Measurements from ENCODE around the gene IGF1R.
"Not testable (repeated sequence)": the region's sequence is repeated elsewhere in the genome, so short reads cannot be mapped to it uniquely, and the experiment has no call there.

IGF1R gene

DNA sequence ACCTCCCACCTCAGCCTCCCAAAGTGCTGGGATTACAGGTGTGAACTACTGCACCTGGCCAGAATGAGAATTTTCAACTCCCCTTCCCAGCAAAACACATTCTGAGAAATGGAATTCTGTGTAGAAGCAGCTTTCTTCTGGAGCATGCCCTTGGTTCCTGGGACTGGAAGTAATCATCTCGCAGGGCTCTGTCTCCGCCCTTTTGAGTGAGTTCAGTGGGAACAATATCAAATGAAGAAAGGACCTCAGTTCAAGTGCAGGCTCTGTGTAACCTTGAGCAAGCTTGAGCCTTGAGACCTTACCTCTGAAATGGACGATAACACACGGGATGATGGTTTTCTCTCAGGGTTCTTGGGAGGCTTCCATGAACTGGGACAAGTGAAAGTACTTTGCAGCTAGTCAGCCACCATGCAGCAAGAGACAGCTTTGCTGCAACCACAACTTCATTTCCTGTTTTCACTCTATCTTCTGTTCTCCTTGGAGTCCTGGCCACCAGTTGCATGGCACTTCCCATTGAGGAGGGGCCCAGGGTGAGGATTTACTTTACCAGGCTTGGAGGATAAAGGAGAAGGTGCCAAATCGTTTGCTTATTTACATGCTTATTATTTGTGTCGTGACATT is 35.7 kb upstream of the IGF1R start:
- no peak for DNase-seq (ENCODE audit: low read depth)
- H3K4me3 ChIP-seq (ENCODE audit: low read depth, low read length), result no peak overlapping the region
- TF ChIP-seq, protein P1, sequence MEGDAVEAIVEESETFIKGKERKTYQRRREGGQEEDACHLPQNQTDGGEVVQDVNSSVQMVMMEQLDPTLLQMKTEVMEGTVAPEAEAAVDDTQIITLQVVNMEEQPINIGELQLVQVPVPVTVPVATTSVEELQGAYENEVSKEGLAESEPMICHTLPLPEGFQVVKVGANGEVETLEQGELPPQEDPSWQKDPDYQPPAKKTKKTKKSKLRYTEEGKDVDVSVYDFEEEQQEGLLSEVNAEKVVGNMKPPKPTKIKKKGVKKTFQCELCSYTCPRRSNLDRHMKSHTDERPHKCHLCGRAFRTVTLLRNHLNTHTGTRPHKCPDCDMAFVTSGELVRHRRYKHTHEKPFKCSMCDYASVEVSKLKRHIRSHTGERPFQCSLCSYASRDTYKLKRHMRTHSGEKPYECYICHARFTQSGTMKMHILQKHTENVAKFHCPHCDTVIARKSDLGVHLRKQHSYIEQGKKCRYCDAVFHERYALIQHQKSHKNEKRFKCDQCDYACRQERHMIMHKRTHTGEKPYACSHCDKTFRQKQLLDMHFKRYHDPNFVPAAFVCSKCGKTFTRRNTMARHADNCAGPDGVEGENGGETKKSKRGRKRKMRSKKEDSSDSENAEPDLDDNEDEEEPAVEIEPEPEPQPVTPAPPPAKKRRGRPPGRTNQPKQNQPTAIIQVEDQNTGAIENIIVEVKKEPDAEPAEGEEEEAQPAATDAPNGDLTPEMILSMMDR (conservative IDR thresholded peaks at IDR 0.05; ENCODE audit: low read depth, low read length), result no peak

DNA sequence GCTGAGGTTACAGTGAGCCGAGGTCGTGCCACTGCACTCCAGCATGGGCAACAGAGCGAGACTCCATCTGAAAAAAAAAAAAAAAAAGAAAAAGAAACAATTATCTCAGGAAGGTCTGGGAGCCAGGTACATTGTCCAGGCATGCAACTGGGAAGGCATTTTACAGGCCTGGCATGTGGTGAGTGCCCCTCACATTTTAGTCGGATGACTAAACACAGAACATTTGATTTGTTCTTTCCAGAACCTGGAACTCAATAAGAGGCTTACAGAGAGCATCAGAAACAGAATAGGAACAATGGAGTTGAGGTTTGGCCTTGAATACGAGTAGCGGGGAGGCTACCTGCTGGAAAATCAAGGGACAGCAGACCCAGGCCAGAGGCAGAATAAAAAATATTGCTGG is 33.7 kb upstream of the IGF1R start:
- TF ChIP-seq, protein P1 (conservative IDR thresholded peaks at IDR 0.05; ENCODE audit: low read depth, low read length), result no peak
- no peak overlapping the region for H3K4me3 ChIP-seq (ENCODE audit: low read depth, low read length)
- DNase-seq (ENCODE audit: low read depth), result no peak

DNA sequence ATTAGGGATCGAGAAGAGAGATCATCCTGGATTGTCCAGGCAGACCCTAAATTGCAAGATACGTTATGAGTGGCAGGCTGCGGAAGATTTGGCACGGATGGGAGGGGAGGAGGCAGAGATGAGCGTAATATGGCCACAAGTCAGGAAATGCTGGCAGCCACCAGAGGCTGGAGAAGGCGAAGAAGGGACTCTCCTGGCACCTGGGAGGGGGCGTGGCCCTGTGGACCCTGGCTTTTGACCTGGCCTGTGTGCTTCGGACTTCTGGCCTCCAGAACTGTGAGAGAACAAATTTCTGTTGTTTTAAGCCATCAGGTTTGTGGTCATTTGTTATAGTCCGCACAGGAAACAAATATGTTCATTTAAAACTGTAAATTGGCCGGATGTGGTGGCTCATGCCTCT is 31.9 kb upstream of the IGF1R start:
- TF ChIP-seq, protein P1 (conservative IDR thresholded peaks at IDR 0.05; ENCODE audit: low read depth, low read length), result no peak
- no peak for DNase-seq (ENCODE audit: low read depth)
- H3K4me3 ChIP-seq (ENCODE audit: low read depth, low read length), result no peak overlapping the region

DNA sequence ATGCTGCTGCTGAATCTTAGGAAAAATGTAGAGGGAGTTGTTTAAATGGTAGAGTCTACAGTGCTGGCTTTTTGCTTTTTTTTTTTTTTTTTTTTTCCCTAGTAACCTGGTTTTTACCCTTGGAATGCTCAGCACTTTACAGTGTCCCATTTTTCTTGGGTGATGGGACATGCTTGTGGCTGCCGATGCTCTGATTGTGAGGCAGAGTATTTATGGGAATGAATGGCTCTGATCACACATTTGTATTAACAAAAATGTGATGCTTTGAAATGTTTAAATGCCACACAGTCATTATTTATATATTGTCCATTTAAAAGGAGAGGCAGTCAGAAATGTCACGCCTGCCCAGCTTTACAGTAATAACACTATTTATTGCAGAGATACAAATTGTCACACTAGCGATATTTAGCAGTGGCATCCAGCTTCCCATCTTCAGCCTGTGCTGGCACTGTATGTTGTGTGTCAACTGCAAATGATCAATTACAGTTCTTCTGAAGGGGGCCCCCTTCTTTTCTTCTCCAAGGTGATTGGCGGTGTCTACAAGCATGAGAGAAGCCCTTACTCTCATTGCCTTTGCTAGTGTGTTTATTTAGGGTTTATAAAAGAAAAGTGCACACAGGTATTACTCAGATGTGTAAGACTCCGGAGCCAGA is 30.9 kb upstream of the IGF1R start:
- H3K4me3 ChIP-seq (ENCODE audit: low read depth, low read length), result no peak overlapping the region
- TF ChIP-seq, protein P1 (conservative IDR thresholded peaks at IDR 0.05; ENCODE audit: low read depth, low read length), result no peak
- DNase-seq (ENCODE audit: low read depth), result no peak

DNA sequence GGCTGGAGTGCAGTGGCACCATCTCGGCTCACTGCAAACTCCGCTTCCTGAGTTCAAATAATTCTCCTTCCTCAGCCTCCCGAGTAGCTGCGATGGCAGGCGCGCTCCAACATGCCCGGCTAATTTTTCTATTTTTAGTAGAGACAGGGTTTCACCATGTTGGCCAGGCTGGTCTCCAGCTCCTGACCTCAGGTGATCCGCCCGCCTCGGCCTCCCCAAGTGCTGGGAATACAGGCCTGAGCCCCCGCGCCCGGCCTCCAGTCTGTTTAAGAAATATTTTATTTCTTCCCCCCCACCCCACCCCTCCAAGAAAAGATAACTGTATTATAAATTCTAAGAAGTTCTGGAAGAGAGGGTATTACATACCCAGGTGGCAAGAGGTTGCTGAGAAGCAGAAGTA is 29.8 kb upstream of the IGF1R start:
- not testable (repeated sequence) for H3K4me3 ChIP-seq (ENCODE audit: low read depth, low read length); DNase-seq (ENCODE audit: low read depth)

DNA sequence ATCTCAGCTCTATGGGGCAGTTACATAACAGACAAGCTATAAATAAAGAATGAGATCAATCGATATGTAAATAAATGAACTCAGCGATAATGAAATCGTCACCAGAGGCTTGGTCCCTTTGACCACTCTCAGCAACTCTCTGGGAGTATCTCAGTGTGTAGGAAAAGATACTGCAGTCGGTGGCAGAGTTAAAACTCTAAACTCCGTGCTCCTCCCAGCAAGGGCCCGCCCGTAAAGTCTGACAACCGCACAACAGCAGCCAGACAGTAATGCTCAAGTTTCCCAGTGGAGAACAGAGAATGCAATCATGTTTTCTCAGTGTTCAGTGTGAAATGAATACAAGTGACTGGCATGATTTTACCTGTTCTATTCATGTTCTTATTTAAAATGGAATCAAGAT is 28.3 kb upstream of the IGF1R start:
- DNase-seq (ENCODE audit: low read depth), result no peak
- TF ChIP-seq, protein P1 (conservative IDR thresholded peaks at IDR 0.05; ENCODE audit: low read depth, low read length), result no peak
- H3K4me3 ChIP-seq (ENCODE audit: low read depth, low read length), result no peak overlapping the region

DNA sequence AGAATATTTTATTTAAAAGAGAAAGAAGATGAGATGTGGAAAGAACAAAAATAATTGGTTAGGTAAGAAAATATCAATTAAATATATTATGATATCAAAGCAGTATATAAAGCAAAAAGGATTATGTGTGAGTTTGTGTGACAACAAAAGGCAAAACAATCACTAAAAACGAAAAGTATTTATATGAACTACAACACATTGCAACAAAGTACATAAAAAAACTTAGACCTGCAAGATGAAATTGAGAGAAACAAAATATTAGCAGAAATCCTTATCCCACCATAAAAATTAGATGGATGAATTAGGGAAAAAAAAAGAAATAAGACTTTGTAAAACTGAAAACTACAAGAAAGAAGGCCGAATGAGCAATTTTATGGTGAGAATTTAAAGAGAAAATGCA is 27.3 kb upstream of the IGF1R start:
- H3K4me3 ChIP-seq (ENCODE audit: low read depth, low read length), result no peak overlapping the region
- DNase-seq (ENCODE audit: low read depth), result no peak
- TF ChIP-seq, protein P1 (conservative IDR thresholded peaks at IDR 0.05; ENCODE audit: low read depth, low read length), result no peak

Data from choroid plexus epithelial cell (primary cell).